Body of pancreas (tissue), 4 donors: Measurements from ENCODE around the gene SWT1.

Experiments used
- POLR2A ChIP-seq, 3 donors: fragments of 450-650 bp; IDR thresholded peaks; one replicate each; pipeline ENCODE4 v1.6.1; 2016; ENCODE audit warnings: antibody characterized with exemption in 3 of 3, mild to moderate bottlenecking in 2 of 3
- TF ChIP-seq, protein P1 (sequence below), 7 experiments: fragments of 450-650 bp in 4 of 7; fragments of 200-600 bp in 3 of 7; sonication (generic) in 3 of 7; IDR thresholded peaks; one replicate each; pipeline ENCODE4 v1.5.1; 2016 to 2019; ENCODE audit warnings: antibody characterized with exemption in 7 of 7

DNA sequence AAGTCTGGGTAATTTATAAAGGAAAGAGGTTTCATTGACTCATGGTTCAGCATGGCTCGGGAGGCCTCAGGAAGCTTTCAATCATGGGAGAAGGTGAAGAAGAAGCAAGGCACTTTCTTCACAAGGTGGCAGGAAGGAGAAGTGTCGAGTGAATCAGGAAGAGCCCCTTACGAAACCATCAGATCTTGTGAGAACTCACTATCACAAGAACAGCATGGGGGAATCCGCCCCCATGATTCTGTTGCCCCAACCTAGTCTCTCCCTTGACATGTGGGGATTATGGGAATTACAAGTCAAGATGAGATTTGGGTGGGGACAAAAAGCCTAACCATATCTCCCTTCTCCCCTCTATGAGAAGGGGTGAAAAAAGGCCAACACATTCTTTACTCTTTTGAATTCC, 171.3 kb downstream of the SWT1 start:
- TF ChIP-seq POLR2A (IDR thresholded peaks at IDR 0.05), result no peak
- TF ChIP-seq, protein P1, sequence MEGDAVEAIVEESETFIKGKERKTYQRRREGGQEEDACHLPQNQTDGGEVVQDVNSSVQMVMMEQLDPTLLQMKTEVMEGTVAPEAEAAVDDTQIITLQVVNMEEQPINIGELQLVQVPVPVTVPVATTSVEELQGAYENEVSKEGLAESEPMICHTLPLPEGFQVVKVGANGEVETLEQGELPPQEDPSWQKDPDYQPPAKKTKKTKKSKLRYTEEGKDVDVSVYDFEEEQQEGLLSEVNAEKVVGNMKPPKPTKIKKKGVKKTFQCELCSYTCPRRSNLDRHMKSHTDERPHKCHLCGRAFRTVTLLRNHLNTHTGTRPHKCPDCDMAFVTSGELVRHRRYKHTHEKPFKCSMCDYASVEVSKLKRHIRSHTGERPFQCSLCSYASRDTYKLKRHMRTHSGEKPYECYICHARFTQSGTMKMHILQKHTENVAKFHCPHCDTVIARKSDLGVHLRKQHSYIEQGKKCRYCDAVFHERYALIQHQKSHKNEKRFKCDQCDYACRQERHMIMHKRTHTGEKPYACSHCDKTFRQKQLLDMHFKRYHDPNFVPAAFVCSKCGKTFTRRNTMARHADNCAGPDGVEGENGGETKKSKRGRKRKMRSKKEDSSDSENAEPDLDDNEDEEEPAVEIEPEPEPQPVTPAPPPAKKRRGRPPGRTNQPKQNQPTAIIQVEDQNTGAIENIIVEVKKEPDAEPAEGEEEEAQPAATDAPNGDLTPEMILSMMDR (IDR thresholded peaks at IDR 0.05), result no peak
